ENCODE data around the gene PRSS12.

DNA sequence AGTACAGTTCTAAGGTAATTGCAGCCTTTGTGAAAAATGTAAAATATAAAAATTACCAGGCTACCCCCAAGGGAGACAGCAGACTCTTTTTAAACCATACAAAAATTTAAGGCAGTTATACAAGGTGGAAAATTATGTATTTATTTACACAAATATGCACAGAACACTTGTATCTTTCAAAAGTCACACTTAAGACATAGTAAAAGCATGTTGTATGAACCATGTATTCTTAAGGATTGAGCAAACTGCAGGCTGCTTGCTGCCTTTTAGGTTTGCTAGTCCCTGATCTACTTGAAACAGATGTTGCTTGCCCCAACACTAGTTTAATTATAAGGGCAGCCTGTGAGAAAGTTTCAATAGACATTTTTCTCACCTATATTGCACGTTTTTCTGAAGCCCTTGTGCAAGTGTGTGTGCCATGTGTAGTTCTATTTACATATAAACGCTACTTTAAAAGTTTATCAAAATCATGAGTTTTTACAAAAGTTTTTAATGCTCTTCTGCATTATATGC is 72.8 kb downstream of the PRSS12 start:
- no peak for TF ChIP-seq POLR2A (IDR thresholded peaks at IDR 0.05)
- TF ChIP-seq, protein P1, sequence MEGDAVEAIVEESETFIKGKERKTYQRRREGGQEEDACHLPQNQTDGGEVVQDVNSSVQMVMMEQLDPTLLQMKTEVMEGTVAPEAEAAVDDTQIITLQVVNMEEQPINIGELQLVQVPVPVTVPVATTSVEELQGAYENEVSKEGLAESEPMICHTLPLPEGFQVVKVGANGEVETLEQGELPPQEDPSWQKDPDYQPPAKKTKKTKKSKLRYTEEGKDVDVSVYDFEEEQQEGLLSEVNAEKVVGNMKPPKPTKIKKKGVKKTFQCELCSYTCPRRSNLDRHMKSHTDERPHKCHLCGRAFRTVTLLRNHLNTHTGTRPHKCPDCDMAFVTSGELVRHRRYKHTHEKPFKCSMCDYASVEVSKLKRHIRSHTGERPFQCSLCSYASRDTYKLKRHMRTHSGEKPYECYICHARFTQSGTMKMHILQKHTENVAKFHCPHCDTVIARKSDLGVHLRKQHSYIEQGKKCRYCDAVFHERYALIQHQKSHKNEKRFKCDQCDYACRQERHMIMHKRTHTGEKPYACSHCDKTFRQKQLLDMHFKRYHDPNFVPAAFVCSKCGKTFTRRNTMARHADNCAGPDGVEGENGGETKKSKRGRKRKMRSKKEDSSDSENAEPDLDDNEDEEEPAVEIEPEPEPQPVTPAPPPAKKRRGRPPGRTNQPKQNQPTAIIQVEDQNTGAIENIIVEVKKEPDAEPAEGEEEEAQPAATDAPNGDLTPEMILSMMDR (IDR thresholded peaks at IDR 0.05), result no peak
- no peak for TF ChIP-seq POLR2AphosphoS5 (IDR thresholded peaks at IDR 0.05)

All from stomach (tissue), 4 donors.